Cortex of kidney (tissue), 1 donor: ENCODE data around the gene CORO6.

Experiments
- DNase-seq: peaks from one replicate; lab custom pipeline; 2025; lab: John Stamatoyannopoulos, UW

CORO6 gene

GRCh38 chr17:29613352-29613837 is 9.3 kb downstream of the CORO6 start:
- DNase-seq: no peak

- DNase-seq: no peak
These were observed 10.1 kb downstream of the CORO6 start for GRCh38 chr17:29612404-29613280.

- no peak for DNase-seq
These were observed 10.7 kb downstream of the CORO6 start for GRCh38 chr17:29612094-29612403.

- no peak for DNase-seq
These were observed 11.2 kb downstream of the CORO6 start for GRCh38 chr17:29611351-29612093.

GRCh38 chr17:29610395-29610794 is 12.3 kb downstream of the CORO6 start:
- DNase-seq: no peak

- DNase-seq: no peak
These were observed 13.7 kb downstream of the CORO6 start for GRCh38 chr17:29608986-29609385.

GRCh38 chr17:29607557-29608195 is 15.0 kb downstream of the CORO6 start:
- DNase-seq: no peak

- DNase-seq: no peak
These were observed 19.5 kb downstream of the CORO6 start for GRCh38 chr17:29603109-29603674.

- no peak for DNase-seq
These were observed 25.1 kb downstream of the CORO6 start for GRCh38 chr17:29597361-29598172.

- no peak for DNase-seq
These were observed 25.9 kb downstream of the CORO6 start for GRCh38 chr17:29596811-29597210.

GRCh38 chr17:29595943-29596774 is 26.6 kb downstream of the CORO6 start:
- DNase-seq: no peak

- no peak for DNase-seq
These were observed 27.4 kb downstream of the CORO6 start for GRCh38 chr17:29595107-29595942.

GRCh38 chr17:29594519-29595090 is 28.1 kb downstream of the CORO6 start:
- DNase-seq: no peak

GRCh38 chr17:29593591-29594518 is 28.9 kb downstream of the CORO6 start:
- no peak for DNase-seq

- DNase-seq: no peak
These were observed 29.7 kb downstream of the CORO6 start, which contains the start of gene ANKRD13B for GRCh38 chr17:29592850-29593551. Gene ANKRD13B (plus strand): TSS chr17:29593132. CDS start chr17:29593622, 490 bp downstream.

GRCh38 chr17:29591737-29592608 is 30.7 kb downstream of the CORO6 start:
- no peak for DNase-seq
